Activated B cell treated with CpG ODN at 0.5 μM for 24 hours (primary cell): ENCODE data around the gene GRIK4. TPM values are rescaled to one million over a fixed set of nuclear protein-coding genes. Genes with fewer than 3 reads are reported as not detected.
A peak's percentile ranks its signal among the peaks of the same experiment; 100 is the strongest.

ENCODE experiments used
- ATAC-seq: fragments of 200-7000 bp; cut with Tn5 transposase; one replicate; pipeline ENCODE4 v1.10.0; 2021; ENCODE audit warnings: low read depth, mild to moderate bottlenecking, moderate library complexity
- CTCF ChIA-PET: fragments of 350-600 bp; sonication (Branson Sonifier 250); formaldehyde crosslinking; loops from one replicate; lab custom pipeline; 2021; ENCODE audit warnings: antibody characterized with exemption; lab: Charles Lee
- POLR2A ChIA-PET: fragments of 350-600 bp; sonication (Branson Sonifier 250); formaldehyde crosslinking; loops from one replicate; lab custom pipeline; 2021; ENCODE audit warnings: antibody characterized with exemption; lab: Charles Lee
- DNase-seq: peaks from one replicate; pipeline ENCODE4 v3.0.0; 2022
- H3K27ac Mint-ChIP-seq: one replicate; pipeline ENCODE4 v1.8.0; 2020; ENCODE audit warnings: mixed read lengths
- H3K27me3 Mint-ChIP-seq: one replicate; pipeline ENCODE4 v1.8.0; 2021; ENCODE audit warnings: mixed read lengths
- H3K36me3 Mint-ChIP-seq: one replicate; pipeline ENCODE4 v1.8.0; 2021; ENCODE audit warnings: low read depth, mixed read lengths
- H3K4me1 Mint-ChIP-seq: one replicate; pipeline ENCODE4 v1.8.0; 2021; ENCODE audit warnings: mixed read lengths
- H3K4me3 Mint-ChIP-seq: one replicate; pipeline ENCODE4 v1.8.0; 2020; ENCODE audit warnings: mild to moderate bottlenecking, mixed read lengths
- H3K9me3 Mint-ChIP-seq: one replicate; pipeline ENCODE4 v1.8.0; 2020; ENCODE audit warnings: mixed read lengths
- intact Hi-C: fragments of 100-400 bp; cut with micrococcal nuclease; formaldehyde crosslinking; loops from one replicate; pipeline ENCODE4 v1.15.1; 2024
- total RNA-seq: library from RNA; stranded (reverse); gene quantifications from 2 replicates; pipeline ENCODE4 v1.2.3, GENCODE V29; 2022
- TF ChIP-seq, protein P1 (sequence below): fragments of 200-600 bp; IDR thresholded peaks from one replicate; pipeline ENCODE4 v1.8.0; 2022; ENCODE audit warnings: antibody characterized with exemption, mild to moderate bottlenecking

The GRIK4 gene
- total RNA-seq, 1 donor from 2014 or later: not detected

DNA sequence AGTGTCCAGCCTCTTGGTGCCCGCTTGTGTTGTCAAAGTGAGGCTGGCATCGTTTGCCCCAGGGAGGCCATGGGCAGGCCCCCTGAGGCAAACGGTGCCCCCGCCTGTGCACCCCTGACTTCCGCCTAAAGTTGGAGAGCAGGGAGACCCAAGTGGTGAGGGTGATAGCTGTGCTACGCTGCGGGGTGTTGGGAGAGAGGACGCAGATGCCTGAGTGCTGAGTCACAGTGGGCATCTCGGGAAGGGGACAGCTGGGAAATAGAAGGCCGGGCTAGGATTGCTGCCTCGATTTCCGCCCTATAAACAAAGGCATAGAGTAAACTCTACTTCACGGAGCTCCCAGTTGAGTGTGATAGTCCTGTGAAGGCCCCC is 5.8 kb downstream of the GRIK4 start:
- ATAC-seq (no peak), DNase-seq (no peak)
- Mint-ChIP-seq H3K9me3 (no peaks in the 10 kb centered on the region), H3K36me3 (no peaks in the 10 kb centered on the region), H3K4me1 (no peaks in the 10 kb centered on the region), H3K27ac (peak overlapping the region; percentile 5), H3K4me3 (no peak overlapping the region), H3K27me3 (peaks cover 36% of the 10 kb centered on the region)
- intact Hi-C loops: no loop called here
- ChIA-PET POLR2A (no interaction called here), CTCF (no interaction called here)
- TF ChIP-seq, protein P1, sequence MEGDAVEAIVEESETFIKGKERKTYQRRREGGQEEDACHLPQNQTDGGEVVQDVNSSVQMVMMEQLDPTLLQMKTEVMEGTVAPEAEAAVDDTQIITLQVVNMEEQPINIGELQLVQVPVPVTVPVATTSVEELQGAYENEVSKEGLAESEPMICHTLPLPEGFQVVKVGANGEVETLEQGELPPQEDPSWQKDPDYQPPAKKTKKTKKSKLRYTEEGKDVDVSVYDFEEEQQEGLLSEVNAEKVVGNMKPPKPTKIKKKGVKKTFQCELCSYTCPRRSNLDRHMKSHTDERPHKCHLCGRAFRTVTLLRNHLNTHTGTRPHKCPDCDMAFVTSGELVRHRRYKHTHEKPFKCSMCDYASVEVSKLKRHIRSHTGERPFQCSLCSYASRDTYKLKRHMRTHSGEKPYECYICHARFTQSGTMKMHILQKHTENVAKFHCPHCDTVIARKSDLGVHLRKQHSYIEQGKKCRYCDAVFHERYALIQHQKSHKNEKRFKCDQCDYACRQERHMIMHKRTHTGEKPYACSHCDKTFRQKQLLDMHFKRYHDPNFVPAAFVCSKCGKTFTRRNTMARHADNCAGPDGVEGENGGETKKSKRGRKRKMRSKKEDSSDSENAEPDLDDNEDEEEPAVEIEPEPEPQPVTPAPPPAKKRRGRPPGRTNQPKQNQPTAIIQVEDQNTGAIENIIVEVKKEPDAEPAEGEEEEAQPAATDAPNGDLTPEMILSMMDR: no peak

DNA sequence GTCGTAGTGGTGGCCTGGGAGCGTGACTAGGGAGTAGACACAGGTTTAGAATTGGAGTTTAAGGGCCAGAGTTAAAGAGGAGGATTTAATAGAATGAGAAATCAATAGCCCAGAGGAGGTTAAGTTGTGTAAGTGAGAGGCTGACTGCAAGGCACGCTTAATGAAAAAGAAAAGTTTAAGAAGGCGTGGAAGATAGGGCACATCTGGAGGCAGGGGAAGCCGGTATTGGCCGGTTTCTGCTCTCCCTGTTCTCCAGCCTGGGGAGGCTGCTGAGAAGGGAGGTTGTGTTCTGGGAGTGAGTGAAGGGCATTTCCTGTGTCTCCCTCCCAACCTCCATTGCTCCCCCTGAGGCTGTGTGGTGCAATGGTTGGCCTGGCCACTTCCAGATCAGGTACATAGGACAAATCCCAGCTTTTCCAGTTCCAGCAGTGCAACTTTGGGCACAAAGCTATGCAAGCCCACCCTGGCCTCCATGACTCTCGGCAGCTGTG is 6.3 kb downstream of the GRIK4 start:
- H3K27ac Mint-ChIP-seq: peak overlapping the region; percentile 5
- DNase-seq: no peak
- no peak for ATAC-seq
- TF ChIP-seq, protein P1: no peak
- H3K9me3 Mint-ChIP-seq: no peaks in the 10 kb centered on the region
- intact Hi-C loops: no loop called here
- POLR2A ChIA-PET: no interaction called here
- CTCF ChIA-PET: no interaction called here
- H3K4me1 Mint-ChIP-seq: peaks cover under 1% of the 10 kb centered on the region
- H3K4me3 Mint-ChIP-seq: no peak overlapping the region
- H3K36me3 Mint-ChIP-seq: no peaks in the 10 kb centered on the region
- H3K27me3 Mint-ChIP-seq: peaks cover 35% of the 10 kb centered on the region

DNA sequence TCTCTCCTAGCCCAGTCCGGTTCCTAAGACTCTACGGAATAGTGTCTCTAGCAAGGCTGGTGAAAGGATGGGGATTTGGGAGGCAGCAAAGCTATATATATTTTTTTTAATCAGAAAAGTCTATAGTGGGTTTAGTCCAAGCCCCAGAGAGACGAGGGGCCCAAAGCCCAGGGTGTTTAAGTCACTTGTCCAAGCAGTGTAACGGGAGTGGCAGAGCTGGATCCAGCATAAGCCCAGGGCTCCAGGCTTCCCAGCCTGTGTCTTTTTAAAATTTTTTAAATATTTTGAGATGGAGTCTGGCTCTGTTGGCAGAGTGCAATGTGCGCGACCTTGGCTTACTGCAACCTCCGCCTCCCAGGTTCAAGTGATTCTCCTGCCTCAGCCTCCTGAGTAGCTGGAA is 6.8 kb downstream of the GRIK4 start:
- no peaks in the 10 kb centered on the region for H3K36me3 Mint-ChIP-seq
- H3K27me3 Mint-ChIP-seq: peaks cover 33% of the 10 kb centered on the region
- CTCF ChIA-PET: no interaction called here
- H3K27ac Mint-ChIP-seq: no peak overlapping the region
- intact Hi-C loops: no loop called here
- H3K4me1 Mint-ChIP-seq: peaks cover 5% of the 10 kb centered on the region
- H3K4me3 Mint-ChIP-seq: no peak overlapping the region
- H3K9me3 Mint-ChIP-seq: no peaks in the 10 kb centered on the region
- DNase-seq: no peak
- no peak for ATAC-seq
- TF ChIP-seq, protein P1: no peak
- POLR2A ChIA-PET: no interaction called here

DNA sequence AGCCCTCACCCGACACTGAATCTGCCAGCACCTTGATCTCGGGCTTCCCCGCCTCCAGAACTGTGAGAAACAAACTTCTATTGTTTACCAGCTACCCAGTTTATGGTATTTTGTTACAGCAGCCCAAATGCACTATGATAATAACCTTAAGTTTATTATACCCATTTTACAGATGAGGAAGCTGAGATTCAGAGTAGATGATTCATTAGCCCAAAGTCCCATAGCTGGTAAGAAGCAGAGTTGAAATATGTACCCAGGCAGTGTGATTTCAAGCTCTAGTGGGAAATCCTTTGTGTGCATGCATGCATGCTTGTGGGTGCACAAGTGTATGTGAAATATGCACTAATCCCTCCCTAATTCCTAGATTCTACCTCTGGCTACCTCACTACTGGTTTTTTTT is 7.9 kb downstream of the GRIK4 start:
- ChIA-PET POLR2A (no interaction called here), CTCF (no interaction called here)
- H3K4me3 Mint-ChIP-seq: no peak overlapping the region
- ATAC-seq: no peak
- intact Hi-C loops: no loop called here
- H3K9me3 Mint-ChIP-seq: no peaks in the 10 kb centered on the region
- H3K4me1 Mint-ChIP-seq: peaks cover 5% of the 10 kb centered on the region
- DNase-seq: no peak
- TF ChIP-seq, protein P1: no peak
- H3K27me3 Mint-ChIP-seq: peaks cover 30% of the 10 kb centered on the region
- no peak overlapping the region for H3K27ac Mint-ChIP-seq
- H3K36me3 Mint-ChIP-seq: no peaks in the 10 kb centered on the region

DNA sequence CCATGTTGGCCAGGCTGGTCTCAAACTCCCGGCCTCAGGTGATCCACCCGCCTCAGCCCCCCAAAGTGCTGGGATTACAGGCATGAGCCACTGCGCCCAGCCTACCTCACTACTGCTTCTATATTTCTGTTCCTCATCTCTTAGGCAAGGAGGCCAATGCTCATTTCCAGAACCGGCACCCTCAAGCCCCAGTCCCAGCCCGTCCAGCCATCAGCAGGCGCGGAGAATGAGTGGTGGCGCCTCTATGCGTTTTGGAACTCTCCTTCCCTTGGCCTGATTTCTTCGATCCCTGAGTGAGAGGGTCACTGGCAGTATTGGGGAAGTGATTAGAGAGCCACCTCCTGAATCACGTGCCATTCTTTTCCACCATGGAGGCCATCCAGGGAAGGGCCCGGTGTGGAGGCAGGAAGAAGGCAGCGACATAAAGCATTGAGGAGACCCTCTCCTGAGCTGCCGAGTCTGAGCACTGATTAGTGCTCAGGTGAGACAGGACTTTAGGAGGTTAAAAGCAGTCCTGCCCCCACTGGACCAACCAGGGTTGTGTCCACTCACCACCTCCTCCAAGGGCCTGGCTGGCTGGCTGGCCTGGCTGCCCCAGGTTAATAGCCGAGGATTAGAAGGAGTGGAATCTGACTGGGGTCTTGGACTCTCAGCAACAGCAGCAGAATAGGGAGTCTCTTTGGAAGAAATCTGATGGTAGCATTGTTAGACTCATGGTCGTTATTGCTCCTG is 8.7 kb downstream of the GRIK4 start:
- POLR2A ChIA-PET: no interaction called here
- ATAC-seq: no peak

More for the DNA sequence above, 8.7 kb downstream of the GRIK4 start:
- peaks cover 23% of the 10 kb centered on the region for H3K27me3 Mint-ChIP-seq
- TF ChIP-seq, protein P1: no peak
- H3K36me3 Mint-ChIP-seq: no peaks in the 10 kb centered on the region
- no peaks in the 10 kb centered on the region for H3K9me3 Mint-ChIP-seq
- H3K27ac Mint-ChIP-seq: no peak overlapping the region
- no peak for DNase-seq
- H3K4me3 Mint-ChIP-seq: no peak overlapping the region
- peaks cover 5% of the 10 kb centered on the region for H3K4me1 Mint-ChIP-seq
- CTCF ChIA-PET: no interaction called here
- intact Hi-C loops: no loop called here
